ENCODE data around the gene TMEFF2.

GRCh38 chr2:192166946-192167345 lies 27.8 kb downstream of the TMEFF2 start:
- no peak for TF ChIP-seq CTCF (IDR thresholded peaks at IDR 0.05)
- no peak for TF ChIP-seq POLR2A (IDR thresholded peaks at IDR 0.05)
